GM12872 (cell line): Measurements from ENCODE around the gene MAL.

Experiments
- TF ChIP-seq, protein P1 (sequence below): IDR thresholded peaks from 3 replicates; pipeline ENCODE4 v1.5.1; 2011; ENCODE audit warnings: low read depth, mild to moderate bottlenecking, low read length, moderate library complexity; ENCODE audit not compliant: insufficient read depth

MAL gene

DNA sequence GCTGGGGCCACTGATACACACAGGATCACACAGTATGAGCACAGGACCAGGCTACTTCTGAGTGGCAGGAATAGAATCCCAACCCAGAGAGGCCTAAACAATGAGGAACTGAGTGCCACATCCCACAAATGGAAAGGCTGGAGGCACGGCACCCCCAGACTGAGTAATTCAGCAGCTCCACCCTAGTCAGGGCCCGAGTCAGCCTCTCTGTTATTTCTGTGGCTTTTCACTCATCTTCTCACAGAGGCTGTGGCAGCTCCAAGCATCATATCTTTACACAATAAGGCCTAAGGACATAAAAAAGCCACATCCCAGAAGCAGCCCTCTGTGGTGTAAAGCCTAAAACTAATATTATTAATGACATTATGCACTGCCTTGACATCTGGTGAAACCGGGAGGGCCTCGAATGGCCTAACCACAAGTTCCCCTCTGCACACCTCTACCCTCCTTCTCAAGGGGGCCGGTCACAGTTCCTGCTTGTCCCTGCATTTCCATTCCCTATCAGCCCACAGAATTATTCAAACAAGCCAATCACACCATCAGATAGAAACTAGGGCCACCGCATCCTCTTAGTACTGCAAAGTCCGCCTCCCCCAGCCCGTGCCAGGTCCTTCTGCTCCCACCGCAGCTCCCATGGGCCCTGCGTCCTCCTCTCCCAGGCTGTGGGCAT is 12.5 kb upstream of the MAL start:
- TF ChIP-seq, protein P1, sequence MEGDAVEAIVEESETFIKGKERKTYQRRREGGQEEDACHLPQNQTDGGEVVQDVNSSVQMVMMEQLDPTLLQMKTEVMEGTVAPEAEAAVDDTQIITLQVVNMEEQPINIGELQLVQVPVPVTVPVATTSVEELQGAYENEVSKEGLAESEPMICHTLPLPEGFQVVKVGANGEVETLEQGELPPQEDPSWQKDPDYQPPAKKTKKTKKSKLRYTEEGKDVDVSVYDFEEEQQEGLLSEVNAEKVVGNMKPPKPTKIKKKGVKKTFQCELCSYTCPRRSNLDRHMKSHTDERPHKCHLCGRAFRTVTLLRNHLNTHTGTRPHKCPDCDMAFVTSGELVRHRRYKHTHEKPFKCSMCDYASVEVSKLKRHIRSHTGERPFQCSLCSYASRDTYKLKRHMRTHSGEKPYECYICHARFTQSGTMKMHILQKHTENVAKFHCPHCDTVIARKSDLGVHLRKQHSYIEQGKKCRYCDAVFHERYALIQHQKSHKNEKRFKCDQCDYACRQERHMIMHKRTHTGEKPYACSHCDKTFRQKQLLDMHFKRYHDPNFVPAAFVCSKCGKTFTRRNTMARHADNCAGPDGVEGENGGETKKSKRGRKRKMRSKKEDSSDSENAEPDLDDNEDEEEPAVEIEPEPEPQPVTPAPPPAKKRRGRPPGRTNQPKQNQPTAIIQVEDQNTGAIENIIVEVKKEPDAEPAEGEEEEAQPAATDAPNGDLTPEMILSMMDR, result no peak

DNA sequence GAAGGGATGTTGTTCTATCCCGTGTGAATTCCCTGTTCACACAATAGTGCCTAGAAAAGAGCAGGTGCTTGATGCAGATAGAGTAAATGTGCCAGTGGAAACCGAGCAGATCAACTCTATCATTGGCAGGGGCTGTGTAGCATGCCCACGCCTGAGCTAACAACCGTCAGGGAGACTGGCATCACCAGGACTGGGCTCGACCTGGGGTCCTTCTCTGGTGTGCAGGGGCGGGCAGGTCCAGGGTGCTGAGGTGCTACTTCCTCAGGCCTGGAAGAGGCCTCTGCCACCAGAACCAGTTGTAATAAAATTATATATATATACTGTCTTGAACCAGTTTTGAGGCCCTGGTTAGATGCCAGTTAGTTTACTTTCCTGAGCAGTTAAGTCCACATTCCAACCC is 11.8 kb upstream of the MAL start:
- TF ChIP-seq, protein P1, result no peak

DNA sequence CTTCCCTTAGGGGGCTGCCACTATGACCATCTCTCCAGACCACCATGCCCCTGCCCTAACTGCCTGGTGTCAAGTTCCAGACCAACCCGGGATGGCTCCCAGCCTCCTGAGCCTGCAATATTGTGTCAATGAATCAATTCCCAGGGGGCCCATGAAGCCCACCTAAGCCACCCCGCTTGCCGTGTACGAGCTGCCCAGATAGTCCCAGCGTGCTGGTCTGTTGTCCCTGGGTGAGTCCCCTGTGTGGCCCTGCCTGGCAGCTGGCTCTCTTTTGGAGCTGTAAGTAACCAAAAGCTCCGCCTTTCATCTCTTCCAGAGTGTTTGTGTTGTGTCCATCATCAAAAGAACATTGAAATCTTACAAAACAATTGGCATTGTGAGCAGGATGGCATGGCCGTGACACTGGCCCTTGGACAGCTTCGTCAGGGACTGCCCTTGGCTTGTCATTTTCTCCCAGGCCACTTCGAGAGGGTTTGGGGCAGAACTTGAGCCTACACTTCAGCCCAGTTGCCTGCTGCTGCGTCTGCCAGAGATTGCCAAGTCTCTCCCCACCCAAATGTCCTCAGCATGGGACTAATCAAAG is 11.3 kb upstream of the MAL start:
- TF ChIP-seq, protein P1, result no peak

DNA sequence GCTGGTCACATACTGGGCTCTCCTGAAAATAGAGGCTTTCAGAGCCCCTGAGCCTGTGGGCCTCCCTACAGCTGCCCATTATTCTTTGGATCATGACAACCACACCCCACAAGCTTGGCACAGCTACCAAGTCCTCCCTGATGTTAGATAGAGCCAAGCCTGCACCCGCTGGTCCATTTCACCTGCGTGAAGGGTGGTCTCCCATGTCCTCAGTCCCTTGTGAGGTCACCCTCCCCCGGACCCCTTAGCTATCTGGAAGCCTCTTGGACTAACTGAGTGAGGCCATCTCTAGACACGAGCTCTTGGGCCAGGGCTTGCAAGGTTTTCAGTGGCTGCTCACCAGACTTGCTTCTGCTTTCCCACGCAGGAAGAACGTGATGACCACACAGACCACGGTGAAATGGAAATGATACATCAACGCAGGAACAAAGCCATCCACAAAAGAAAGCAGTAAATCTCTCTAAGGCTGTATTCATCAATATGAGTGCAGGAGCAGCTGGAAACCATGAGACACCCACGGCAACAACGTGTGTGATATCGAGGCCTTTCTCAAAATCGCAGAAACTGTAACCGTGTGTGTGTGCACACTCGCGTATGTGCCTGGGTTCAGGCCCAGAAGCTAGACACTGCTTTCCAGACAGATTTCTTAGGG is 10.1 kb upstream of the MAL start:
- TF ChIP-seq, protein P1, result no peak

DNA sequence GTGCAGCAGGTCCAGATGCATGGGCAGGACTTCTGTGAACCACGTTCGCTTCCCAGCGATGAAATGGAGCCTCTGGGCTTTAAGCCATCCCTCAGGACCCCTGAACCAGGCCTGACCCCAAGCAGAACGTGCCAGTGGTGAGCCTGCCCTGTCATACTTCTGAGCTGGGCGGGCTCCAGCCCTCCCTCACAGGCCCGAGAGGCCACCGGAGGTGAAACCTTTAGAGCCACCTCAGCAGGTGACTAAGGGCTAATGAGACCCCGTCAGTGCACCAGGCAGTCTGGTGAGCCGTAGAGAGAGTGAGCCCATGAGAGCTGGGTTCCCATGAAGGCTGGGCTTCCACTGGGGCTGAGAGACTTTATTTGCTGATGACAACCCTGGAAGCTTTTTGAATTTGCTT is 8.9 kb upstream of the MAL start:
- TF ChIP-seq, protein P1, result no peak

DNA sequence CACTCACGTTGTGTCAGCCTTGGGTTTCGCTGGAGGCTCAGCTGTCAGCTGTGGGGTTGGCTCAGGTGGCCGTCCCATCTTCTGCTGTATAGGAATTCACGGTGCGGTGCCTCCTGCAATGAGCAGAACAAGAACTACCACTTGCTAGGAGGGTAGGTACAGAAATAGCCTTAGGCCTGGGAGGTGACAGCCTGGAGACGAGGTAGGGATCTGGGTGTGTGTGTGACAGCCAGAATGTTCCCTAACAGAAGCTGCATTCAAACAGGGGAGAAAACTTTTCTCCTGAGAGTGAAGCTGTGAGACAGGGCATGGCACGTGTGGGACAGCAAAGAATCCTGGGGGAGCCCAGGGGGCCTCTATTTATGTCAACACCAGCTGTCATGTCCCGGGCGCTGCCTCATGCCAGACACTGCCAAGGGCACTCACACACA is 8.4 kb upstream of the MAL start:
- TF ChIP-seq, protein P1, result no peak

DNA sequence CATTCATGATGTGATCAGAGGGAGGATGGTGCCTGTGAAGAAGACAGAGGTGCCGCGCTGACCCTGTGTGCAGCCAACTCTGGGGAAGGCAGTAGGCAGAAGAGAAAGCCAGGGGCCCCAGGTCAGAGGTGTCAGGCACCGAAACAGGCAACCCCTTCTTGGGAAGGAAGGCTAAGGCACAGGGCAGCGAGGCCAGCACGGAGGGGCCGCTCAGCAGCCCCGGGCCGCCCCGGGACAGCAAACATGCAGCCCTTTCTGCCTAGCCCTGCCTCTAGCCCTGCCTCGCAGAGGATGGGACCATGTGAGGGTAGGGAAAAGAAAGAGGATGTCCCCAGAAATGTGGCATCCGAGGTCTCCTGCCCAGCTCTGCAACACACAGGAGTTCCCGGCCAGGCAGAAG is 7.7 kb upstream of the MAL start:
- TF ChIP-seq, protein P1, result no peak
